GM12874 (cell line): ENCODE data around the gene TMEM235.

Experiments
- CTCF ChIP-seq: IDR thresholded peaks from 2 replicates; pipeline ENCODE4 v1.5.1; 2011; ENCODE audit warnings: low read depth, mild to moderate bottlenecking, control low read depth, low read length, moderate library complexity; ENCODE audit not compliant: insufficient read depth

Gene TMEM235

GRCh38 chr17:78219396-78220150, 11.9 kb upstream of the TMEM235 start:
- no peak for TF ChIP-seq CTCF

GRCh38 chr17:78223061-78223460, 8.4 kb upstream of the TMEM235 start:
- TF ChIP-seq CTCF, result no peak

- TF ChIP-seq CTCF, result no peak
Observed at GRCh38 chr17:78223765-78224164, 7.7 kb upstream of the TMEM235 start.

- TF ChIP-seq CTCF, result no peak
Observed at GRCh38 chr17:78224231-78225087, 7.0 kb upstream of the TMEM235 start.

GRCh38 chr17:78225088-78225865, 6.2 kb upstream of the TMEM235 start:
- no peak for TF ChIP-seq CTCF

- no peak for TF ChIP-seq CTCF
Observed at GRCh38 chr17:78226055-78226758, 5.2 kb upstream of the TMEM235 start.
